GM19438 (cell line): ENCODE results near the gene MCF2L2.

Source experiments
- ATAC-seq: cut with Tn5 transposase; IDR thresholded peaks from one replicate; pipeline ENCODE4 v1.9.1; 2021; ENCODE audit warnings: low read depth; ENCODE audit not compliant: unreplicated experiment

Gene MCF2L2

DNA sequence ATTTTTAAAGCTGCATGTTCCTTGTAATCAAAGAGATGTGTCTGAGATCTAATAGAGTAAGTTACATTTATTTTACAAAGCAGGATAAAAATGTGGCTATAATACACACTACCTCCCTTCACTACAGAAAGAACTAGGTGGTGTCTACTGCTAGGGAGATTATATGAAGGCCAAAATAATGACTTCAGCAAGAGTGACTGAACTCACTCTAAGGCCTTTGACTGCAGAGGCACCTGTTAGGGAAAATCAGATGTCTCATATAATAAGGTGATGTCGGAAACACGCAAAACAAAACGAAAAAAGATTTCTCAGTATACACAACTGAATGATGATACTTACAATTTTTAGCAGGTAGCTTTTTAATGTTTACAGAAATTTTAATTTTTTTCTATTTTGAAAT is 156.3 kb downstream of the MCF2L2 start:
- ATAC-seq = no peak

DNA sequence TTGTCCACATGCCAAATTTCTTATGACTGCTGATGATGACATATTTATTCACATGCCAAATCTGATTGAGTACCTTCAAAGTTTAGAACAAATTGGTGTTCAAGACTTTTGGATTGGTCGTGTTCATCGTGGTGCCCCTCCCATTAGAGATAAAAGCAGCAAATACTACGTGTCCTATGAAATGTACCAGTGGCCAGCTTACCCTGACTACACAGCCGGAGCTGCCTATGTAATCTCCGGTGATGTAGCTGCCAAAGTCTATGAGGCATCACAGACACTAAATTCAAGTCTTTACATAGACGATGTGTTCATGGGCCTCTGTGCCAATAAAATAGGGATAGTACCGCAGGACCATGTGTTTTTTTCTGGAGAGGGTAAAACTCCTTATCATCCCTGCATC is 158.1 kb downstream of the MCF2L2 start:
- no peak for ATAC-seq

DNA sequence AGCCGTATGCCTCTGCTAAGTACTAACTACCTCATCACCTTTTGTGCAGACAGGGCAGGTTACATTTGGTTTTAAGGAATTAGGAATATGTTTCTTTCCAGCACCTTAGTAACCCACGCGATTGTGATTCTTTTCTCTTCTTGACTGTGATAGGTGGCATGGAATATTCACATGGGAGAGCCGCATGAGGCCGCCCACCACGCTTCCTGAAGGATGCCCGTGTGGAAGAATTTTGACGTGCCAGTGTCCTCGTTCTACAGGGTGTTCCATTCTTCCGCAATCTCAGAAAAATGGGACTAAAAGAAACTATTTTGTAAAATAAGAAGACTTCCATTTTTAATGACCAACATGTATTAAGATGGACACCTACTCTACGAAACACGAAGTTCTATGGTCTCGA is 159.1 kb downstream of the MCF2L2 start:
- no peak for ATAC-seq

DNA sequence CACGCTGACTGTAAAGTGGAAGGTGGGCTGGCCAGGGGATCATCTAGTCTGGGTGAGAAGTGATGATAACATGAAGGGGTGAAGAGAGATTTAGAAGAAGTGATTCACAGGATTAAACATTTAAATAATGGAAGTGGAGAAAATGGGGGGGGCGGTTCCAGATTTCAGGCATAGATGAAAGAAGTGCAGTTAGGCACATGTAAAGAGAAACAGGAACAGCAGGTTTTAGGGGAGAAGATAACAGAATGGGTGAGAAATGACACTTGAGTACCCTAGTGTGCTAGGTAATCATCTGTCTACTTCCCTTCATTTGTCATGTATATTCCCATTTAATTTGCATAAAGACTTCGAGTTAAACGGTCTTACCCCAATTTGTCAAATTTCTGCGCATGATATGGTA is 160.1 kb downstream of the MCF2L2 start:
- ATAC-seq = no peak

DNA sequence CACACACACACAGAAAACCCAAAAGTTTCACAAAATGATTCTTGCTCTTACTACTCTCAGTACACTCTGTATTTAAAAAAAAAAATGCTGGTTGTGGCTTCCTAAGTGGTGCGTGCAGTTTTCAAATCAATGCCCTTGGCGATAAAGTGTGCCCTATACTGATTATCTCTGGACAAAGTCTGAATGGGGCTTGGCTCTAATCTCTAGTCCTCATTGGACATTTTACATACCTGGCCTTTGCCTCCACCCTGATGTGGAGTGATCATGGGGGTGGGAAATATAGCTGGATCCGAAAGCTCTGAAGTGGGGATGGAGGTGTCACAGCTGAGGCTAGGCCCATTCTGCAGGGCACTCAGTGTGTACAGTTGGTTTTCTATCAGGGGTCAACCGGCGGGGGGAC is 161.3 kb downstream of the MCF2L2 start:
- no peak for ATAC-seq

DNA sequence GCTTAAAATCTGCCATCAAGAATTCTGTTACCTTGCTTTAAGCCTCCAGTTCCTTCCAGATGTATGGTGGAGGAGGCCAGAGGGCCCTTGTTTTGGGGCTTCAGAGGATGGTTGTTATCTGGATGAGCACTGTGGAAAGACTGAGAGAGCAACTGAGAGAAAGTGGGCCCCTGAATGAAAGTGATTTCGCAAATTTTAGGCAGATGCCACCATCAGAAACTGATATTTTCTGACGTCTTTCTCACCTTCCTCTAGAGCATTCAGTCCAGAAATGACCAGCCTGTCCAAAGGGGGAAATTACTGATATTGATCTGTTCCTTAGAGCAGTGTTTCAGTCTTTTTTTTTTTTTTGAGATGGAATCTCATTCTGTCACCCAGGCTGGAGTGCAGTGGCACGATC is 162.0 kb downstream of the MCF2L2 start:
- ATAC-seq = no peak

DNA sequence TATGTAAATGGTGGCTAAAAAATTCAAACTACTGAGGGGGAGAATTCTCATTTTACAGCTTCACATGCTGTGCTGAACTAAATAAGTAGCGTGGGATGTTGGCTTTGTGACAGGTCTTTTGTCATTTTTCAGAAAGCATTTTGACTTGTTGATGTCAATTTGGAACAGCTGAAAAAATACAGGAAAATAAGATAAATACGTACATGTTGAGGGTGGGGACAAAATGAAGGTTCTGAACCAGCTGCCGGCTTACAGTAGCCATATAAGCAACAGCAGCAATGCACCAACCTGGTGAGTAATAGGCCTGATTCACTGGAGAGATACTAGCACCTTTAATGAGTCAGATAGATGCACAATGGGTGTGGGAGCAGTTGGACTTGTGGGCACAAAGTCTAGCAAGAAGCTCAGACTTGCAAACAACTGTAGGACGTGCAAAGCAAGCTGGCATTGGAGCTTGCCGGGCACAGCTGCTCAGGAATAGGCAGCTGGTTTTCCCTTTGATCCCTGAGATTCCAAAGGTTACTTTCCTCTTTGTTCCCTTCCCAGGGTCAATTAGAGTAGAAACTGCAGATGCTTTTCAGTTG is 162.5 kb downstream of the MCF2L2 start:
- no peak for ATAC-seq

DNA sequence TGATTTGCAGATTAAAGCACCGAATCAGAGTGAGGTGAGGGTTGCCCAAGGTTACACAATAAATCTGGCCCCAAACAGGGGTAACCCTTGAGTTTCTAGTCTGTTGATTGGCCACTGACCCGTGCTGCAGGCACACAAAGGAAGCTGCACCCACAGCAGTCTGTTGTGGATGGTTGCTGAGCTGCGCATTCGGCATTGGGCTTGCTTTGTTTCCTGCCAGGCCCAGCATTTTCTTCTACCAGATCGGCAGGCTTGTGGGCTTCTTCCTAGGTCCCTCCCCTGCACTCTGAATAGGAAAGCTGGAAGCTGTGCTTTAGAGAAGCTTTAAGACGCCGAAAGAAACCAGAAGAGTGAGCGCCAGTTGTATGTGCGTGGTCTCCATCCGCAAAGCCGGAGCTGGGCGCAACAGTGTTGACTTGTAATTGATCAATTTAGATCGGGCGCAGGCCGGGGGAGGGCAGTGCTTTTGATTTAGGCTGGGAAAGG is 163.2 kb downstream of the MCF2L2 start:
- ATAC-seq = no peak

DNA sequence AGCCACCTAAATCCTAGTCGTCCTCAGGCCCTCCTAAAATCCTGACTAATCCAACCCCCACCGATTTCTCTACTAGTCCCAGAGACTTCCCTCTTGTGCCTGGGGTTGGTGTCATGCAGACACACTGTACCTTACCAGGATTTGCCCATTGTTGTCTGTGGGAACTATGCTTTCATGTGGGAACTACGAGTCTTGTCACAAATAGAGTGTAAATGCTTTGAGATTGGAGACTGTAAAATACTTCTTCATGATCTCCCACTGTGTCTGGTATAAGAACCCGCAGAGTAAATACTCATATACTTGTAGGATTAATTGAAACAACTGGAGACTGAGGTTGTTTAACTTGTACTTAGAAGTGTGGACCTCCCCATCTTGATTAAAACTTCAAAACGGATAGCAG is 164.2 kb downstream of the MCF2L2 start:
- no peak for ATAC-seq

DNA sequence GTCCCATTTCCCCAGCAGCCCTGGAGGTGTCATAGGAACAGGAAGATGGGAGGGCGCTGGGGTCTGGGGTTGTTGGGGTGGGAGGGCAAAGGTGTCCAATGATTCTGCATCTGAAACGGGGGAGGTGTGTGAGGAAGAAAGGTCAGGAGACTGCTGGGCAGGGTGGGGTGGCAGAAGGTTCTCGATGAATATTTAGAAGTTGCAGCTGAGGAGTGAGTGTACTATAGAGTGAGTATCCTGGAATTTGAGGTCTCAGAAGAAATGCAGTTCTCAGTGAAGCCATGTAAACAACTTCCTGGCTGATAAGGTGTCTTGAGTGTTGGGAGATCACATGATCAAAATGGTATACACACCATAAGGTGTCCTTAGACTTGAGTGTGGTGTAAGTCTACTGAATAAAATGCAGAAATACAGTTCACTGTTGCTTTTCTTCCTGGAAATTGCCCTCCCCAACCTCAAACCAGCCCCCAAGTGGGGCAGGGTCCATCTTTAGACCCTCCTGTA is 165.5 kb downstream of the MCF2L2 start:
- no peak for ATAC-seq

DNA sequence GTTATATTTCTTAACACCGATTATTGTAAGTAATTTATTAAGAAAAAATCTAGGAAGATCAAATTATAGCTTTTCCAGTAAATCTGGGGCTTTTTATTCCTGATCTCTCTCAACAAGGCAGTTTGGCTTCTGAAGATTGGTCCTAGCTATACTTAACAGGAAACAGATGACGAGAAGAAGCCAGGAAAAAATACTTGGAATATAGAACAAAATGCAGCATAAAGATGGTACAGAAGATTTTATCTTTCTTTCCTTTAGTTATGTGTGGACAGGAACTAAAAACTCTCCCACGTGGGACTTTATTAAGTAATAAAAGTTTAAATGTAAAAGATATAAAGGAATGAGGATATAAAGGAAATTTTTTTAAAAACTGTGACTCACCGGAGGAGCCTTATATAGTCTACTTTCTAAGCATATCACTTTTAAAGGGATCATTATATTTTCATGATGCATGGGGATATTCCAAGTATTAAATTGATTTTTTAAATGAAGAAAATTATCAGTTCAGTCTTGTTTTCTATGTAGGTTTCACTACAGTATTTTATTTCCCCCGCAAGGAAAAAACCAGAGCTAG is 167.2 kb downstream of the MCF2L2 start:
- ATAC-seq = no peak

DNA sequence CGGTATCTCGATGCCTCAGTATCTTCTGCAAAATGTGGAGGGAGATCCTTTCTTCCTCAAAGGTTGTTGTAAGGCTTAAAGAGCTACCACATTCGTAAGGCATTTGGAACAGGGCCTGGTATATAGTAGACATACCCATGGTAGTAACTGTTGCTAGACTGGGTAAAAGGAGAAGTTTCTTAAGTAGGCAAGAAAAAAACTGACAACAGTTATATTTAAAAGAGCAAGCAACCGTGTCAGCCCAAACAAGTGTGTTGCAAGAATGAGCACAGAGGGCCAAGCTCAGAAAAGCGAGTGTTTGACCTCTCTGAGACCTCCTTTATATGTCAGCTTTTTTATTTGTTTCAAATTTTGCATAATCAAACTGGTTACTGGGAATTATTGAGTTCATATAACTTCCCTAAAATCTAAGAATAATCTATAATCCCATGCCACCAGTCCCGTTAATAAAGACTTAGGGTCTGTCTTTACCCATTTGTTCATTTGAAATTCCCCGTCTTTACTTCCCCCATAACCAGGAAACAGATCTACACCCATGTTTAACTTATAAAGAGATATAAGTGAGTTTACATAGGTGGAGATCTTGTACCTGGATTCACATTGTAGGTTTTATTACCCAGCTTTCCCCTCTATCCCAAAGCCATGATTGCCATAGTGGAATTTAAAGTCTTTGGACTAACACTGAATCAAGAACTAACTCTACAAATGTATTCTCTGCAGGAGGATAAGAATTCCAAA is 168.1 kb downstream of the MCF2L2 start:
- ATAC-seq = no peak

DNA sequence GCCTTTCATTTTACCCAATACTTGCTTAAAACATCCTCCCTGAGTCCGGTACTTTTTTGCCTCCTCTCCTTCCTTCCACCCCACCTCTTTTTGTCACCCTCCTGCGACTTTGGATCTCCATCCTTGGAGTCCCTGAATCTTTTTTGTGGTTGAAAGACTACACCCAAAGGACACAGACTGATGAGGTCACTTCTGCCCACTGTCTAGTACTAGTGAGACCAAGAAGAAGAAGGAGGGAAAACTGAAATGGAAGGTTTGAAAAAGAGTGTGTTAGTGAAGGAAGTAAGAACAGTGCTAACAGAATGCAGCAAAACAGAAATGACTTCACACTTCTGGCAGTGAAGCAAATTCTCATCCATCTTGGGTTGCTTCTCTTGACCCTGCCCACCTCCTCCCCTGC is 168.8 kb downstream of the MCF2L2 start:
- no peak for ATAC-seq

DNA sequence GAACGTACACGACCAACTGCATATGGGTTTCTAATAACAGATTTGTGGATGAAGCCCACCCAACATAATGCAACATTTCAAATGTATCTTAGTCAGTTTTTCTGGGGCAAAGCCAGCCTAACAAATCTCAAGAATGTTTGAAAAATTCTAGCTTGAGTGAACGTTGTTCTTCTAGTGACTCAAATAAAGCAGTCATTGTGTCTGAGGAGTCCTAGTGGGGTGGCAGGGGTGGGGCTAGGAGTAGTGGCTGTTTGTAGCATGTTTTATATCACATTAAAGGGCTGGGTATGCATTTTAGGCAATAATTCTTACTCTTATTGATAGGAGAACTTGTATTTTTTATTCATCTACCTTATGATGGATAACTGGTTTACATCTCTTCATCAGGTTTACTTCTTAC is 169.3 kb downstream of the MCF2L2 start:
- ATAC-seq = no peak

DNA sequence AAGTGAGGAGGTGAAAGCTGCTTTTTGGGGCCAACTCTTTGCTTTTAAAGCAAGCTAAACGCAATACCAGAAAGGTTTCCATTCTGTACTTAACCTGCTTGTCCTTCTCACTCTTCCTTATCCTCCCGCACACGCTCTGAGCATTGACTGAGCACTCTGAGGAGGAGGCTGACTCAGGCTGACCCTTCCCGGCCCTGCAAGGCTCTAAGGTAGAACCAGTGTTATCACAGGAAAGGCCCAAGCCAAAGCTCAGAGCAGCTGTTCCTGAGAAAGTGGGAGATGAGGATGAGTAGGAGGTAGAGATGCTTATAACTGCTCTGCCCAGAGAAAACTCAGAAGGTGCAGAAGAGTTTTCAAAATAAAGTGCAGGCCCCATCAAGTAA is 173.1 kb downstream of the MCF2L2 start:
- no peak for ATAC-seq

DNA sequence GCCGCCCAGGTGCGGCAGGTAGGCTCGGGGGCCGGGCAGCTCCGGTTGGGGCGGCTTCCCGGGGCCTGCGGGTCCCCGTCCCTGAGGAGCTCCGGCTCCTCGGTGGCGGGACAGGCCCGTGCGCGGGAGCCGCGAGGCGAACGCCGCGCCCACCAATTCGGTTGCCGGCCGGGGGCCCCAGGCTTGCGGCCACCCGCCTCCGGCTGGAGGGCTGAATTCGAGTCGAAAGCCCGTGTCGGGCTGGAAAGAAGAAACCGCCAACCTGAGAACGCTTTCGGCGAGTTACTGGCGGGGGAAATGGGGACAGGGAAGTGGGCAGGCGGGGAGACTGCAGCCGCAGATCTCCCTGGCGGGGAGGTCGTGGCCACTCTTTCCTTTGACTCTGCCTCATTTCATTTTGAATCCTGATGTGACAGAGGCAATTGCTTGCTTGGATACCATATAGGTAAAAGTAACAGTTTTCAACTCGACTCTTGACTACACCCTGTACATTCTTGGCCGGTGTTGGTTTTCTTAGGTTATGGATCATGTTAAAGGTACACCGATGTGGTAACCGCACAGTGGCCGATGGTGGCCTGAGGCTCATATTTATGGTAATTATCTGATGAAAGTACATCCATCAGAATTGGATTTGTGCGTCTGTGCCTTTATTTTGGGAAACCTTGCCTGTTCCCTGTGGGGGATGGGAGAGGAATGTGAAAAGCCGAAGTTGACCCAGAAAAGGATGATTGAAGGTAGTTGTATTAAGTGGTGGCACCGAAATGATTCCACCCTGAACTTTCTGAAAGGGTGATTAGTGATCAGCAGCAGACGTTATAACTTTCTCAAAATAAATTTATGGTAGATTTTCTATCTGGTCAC is 173.7 kb downstream of the MCF2L2 start:
- ATAC-seq = no peak

DNA sequence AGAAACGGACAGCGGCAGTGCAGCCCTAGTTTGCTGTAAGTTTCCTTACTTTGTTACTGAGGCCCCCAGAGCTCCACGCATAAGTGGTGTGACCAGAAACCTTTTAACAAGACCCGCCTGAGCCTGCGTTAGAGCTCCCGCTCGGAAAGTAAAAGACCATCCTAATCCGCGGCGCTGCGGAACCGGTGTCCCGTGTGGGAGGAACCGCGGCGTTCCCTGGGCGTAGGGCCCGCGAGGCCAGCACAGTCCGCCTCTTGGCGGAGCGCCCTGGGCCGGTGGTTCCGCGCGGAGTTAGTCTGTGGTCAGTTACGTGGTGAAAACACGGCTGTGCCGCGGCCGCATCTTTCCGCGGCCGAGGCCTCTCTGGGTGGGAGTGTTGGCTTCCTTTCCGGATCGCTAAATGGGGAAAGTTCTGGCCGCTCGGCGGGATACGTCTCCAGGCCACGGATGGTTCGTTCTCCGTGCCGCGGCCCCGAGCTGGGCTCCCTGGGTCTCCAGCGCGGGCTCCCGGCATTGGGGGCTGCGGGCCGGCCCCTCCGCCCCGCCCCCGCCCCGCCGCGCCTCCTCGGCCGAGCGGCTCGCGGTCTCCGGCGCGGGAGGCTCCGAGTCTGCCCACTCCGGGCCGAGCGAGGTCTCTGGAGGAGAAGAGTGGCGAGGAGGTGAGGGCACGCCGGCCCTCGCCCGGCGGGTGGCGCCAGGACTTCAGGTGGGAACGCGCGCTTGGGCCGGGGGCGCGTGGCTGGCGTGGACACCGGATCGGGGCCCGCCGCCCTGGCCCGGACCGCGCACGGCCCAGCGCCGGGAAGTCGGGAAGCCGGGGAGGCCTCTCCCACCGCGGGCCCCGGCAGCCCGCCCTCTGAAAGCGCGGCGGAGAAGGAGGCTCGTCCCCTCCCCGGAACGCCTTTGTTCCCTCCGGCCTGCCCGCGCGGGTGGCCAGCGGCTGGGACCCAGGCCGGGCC is 174.6 kb downstream of the MCF2L2 start:
- ATAC-seq = no peak

DNA sequence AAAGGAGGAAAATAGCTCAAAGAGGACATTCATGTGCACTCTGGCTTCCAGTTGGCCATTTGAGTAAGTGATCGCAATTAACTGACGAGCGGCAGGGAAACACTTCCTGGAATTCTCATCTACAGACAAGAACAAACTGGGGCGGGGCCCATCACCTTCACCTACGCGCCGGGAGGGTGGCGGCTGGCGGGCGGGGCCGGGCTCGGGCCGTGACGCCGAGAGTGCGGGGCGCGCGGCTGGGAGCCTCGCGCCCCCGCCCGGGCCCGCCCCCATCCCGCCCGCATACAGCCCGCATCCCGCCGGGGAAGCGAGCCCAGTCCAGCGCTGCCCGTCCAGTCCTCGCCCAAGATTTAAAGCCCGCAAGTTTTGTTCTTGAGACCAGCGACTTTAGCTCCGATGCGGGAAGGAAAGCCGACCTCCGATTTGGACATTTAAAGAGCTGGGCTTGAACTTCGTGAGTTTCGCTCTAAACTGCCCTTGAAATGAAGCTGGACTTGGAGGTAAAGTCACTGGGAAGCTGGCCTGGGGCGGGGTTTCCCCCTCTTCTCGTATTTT is 175.4 kb downstream of the MCF2L2 start, which contains the start of gene B3GNT5:
Gene B3GNT5 (plus strand): TSS at position 281 of the 555 bp plus-strand sequence. CDS start 16,546 bp downstream, outside the sequence.
- no peak for ATAC-seq

DNA sequence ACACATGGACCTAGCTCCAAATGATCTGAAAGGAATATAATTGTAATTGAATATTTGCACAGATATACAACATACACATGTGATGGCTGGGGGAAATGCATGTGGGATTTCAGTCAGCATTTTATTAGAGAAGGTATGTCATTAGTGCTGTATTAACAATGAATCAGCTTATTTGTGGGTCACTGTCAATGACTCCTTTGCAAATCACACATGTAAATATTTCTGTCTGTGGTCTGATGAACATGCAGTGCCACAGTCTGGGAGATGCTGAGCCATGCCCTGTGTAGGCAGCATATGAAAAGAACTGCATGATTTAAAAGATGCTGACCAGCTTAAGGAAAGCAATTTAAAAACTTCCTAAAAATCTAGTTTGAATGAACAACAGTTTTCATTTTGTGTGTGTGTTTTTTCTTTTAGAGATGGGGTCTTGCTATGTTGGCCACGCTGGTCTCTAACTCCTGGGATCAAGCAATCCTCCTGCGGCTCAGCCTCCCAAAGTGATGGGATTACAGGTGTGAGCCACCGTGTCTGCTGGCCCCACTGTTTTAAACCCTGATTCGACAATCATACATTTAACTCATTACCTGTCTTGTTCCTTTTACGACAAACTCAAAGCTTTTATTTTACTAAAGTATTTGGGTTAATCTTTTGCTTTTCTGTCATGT is 176.2 kb downstream of the MCF2L2 start:
- ATAC-seq = no peak
